Measurements from ENCODE around the gene CFAP298. TPM values are rescaled to one million over a fixed set of nuclear protein-coding genes. Genes with fewer than 3 reads are reported as not detected.
A peak's percentile ranks its signal among the peaks of the same experiment; 100 is the strongest.

Gene CFAP298
- total and polyA plus RNA-seq, 4 experiments from 2014 or later = 29.4 to 54.3 (median 43.9) TPM

DNA sequence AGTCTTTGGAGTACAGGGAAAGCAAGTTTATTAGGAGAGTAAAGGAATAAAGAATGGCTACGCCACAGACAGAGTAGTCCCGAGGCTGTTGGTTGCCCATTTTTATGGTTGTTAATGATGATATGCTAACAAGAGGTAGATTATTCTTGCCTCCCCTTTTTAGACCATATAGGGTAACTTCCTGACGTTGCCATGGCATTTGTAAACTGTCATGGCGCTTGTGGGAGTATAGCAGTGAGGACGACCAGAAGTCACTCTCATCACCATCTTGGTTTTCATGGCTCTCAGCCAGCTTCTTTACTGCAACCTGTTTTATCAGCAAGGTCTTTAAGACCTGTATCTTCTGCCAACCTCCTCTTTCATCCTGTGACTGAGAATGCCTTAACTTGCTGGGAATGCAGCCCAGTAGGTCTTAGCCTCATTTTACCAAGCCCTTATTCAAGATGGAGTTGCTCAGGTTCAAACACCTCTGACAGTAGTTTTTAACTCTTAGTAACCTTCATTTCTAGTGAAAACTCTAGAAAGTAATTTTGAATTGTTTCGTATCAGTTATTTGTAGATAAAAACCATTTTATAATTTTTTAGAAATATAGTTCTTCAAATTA, 53.1 kb downstream of the CFAP298 start:
- Mint-ChIP-seq H3K4me3 (no peak overlapping the region), H3K27me3 (no peaks in the 10 kb centered on the region), H3K27ac (peak overlapping the region in 2 of 7 donors; percentile 3 to 6), H3K4me1 (peaks cover 0 to 24% (median 5%) of the 10 kb centered on the region in 4 donors), H3K36me3 (peaks cover 0 to 1% of the 10 kb centered on the region in 2 donors), H3K9me3 (no peaks in the 10 kb centered on the region)
- CTCF ChIA-PET (ENCODE audit: partially characterized antibody) = interaction anchor here (0.7 kb wide), 1 partner anchor 201 kb away, joined by 3 read pairs; no protein-coding TSS in a partner anchor
- POLR2A ChIA-PET (ENCODE audit: partially characterized antibody) = interaction anchor here (3.0 kb wide), 1 partner anchor 10 kb away, joined by 10 read pairs; no protein-coding TSS in a partner anchor
- intact Hi-C loops (cut with micrococcal nuclease) = loop anchor here (5.0 kb wide), 1 partner anchor 47 kb away; no protein-coding TSS in a partner anchor
- no peaks in the 10 kb centered on the region for H3K9me3 ChIP-seq (ENCODE audit: control insufficient read depth in 1 of 2, low read length in 2 of 2)
- no peak overlapping the region for H3K4me3 ChIP-seq (ENCODE audit: low read length in 2 of 2)
- no peak for DNase-seq
- no peak overlapping the region for H3K27ac ChIP-seq (ENCODE audit: low read depth, low read length)
- H3K27me3 ChIP-seq (ENCODE audit: insufficient read depth, low read length) = no peaks in the 10 kb centered on the region
- no peaks in the 10 kb centered on the region for H3K36me3 ChIP-seq (ENCODE audit: insufficient read depth, low read length)
- no peaks in the 10 kb centered on the region for H3K4me1 ChIP-seq (ENCODE audit: insufficient read depth, low read length)

- ChIA-PET POLR2A (ENCODE audit: partially characterized antibody) (interaction anchor here (3.0 kb wide), 1 partner anchor 11 kb away, joined by 10 read pairs; no protein-coding TSS in a partner anchor), CTCF (ENCODE audit: partially characterized antibody) (no interaction called here)
- H3K9me3 ChIP-seq (ENCODE audit: control insufficient read depth in 1 of 2, low read length in 2 of 2) = no peaks in the 10 kb centered on the region
- H3K4me3 Mint-ChIP-seq = no peak overlapping the region
- peak overlapping the region in 1 of 7 donors; percentile 36 for H3K27ac Mint-ChIP-seq
- peaks cover 0 to 24% (median 5%) of the 10 kb centered on the region in 4 donors for H3K4me1 Mint-ChIP-seq
- no peaks in the 10 kb centered on the region for H3K9me3 Mint-ChIP-seq
- H3K36me3 ChIP-seq (ENCODE audit: insufficient read depth, low read length) = no peaks in the 10 kb centered on the region
- intact Hi-C loops (cut with micrococcal nuclease) = loop anchor here (5.0 kb wide), 1 partner anchor 46 kb away; no protein-coding TSS in a partner anchor
- DNase-seq = no peak
- H3K27me3 Mint-ChIP-seq = no peaks in the 10 kb centered on the region
- H3K36me3 Mint-ChIP-seq = peaks cover 0 to 1% of the 10 kb centered on the region in 2 donors
- H3K27ac ChIP-seq (ENCODE audit: low read depth, low read length) = no peak overlapping the region
- no peaks in the 10 kb centered on the region for H3K4me1 ChIP-seq (ENCODE audit: insufficient read depth, low read length)
- no peaks in the 10 kb centered on the region for H3K27me3 ChIP-seq (ENCODE audit: insufficient read depth, low read length)
- no peak overlapping the region for H3K4me3 ChIP-seq (ENCODE audit: low read length in 2 of 2)
These were observed 54.1 kb downstream of the CFAP298 start for GRCh38 chr21:32558106-32558505.

GRCh38 chr21:32554832-32555638, 57.1 kb downstream of the CFAP298 start:
- H3K36me3 ChIP-seq (ENCODE audit: insufficient read depth, low read length) = no peaks in the 10 kb centered on the region
- H3K4me1 ChIP-seq (ENCODE audit: insufficient read depth, low read length) = no peaks in the 10 kb centered on the region
- no peaks in the 10 kb centered on the region for H3K27me3 Mint-ChIP-seq
- H3K9me3 Mint-ChIP-seq = peaks cover 0 to 2% (median 0%) of the 10 kb centered on the region in 8 donors
- no peak overlapping the region for H3K4me3 Mint-ChIP-seq
- ChIA-PET CTCF (ENCODE audit: partially characterized antibody) (no interaction called here), POLR2A (ENCODE audit: partially characterized antibody) (no interaction called here)
- peak overlapping the region in 4 of 7 donors; percentile 2 to 30 (median 17) for H3K27ac Mint-ChIP-seq
- H3K9me3 ChIP-seq (ENCODE audit: control insufficient read depth in 1 of 2, low read length in 2 of 2) = no peaks in the 10 kb centered on the region
- no peaks in the 10 kb centered on the region for H3K27me3 ChIP-seq (ENCODE audit: insufficient read depth, low read length)
- H3K27ac ChIP-seq (ENCODE audit: low read depth, low read length) = no peak overlapping the region
- intact Hi-C loops (cut with micrococcal nuclease) = loop anchor here (5.0 kb wide), 1 partner anchor 43 kb away; no protein-coding TSS in a partner anchor
- DNase-seq = no peak
- no peaks in the 10 kb centered on the region for H3K36me3 Mint-ChIP-seq
- H3K4me3 ChIP-seq (ENCODE audit: low read length in 2 of 2) = no peak overlapping the region
- H3K4me1 Mint-ChIP-seq = peaks cover 0 to 15% (median 4%) of the 10 kb centered on the region in 4 donors

DNA sequence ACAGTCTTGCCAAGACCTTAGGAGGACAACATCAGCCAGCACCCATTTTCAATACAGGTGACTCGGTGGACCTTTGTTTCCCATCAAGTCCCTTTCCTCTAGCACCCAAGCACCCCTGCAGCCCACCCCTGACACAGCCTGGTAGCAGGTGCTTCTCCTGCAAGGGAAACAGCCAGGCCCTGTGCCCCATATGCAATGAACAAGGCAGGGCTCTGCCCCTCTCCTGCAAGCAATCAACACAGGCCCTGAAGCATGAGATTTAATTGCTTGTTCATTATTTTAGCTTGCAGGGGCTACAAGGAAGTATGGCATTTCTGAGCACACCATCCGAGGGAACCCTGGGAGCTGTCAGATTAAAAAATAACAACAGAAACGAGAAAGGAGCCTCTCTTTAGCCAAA, 62.3 kb downstream of the CFAP298 start:
- Mint-ChIP-seq H3K4me1 (peaks cover 0 to 6% (median 2%) of the 10 kb centered on the region in 4 donors), H3K27me3 (no peaks in the 10 kb centered on the region), H3K36me3 (no peaks in the 10 kb centered on the region), H3K9me3 (peaks cover 0 to 2% (median 0%) of the 10 kb centered on the region in 8 donors), H3K4me3 (no peak overlapping the region), H3K27ac (no peak overlapping the region)
- Histone ChIP-seq H3K27me3 (ENCODE audit: insufficient read depth, low read length) (no peaks in the 10 kb centered on the region), H3K4me1 (ENCODE audit: insufficient read depth, low read length) (no peaks in the 10 kb centered on the region), H3K36me3 (ENCODE audit: insufficient read depth, low read length) (no peaks in the 10 kb centered on the region), H3K9me3 (ENCODE audit: control insufficient read depth in 1 of 2, low read length in 2 of 2) (no peaks in the 10 kb centered on the region), H3K4me3 (ENCODE audit: low read length in 2 of 2) (no peak overlapping the region), H3K27ac (ENCODE audit: low read depth, low read length) (no peak overlapping the region)
- CTCF ChIA-PET (ENCODE audit: partially characterized antibody) = no interaction called here
- POLR2A ChIA-PET (ENCODE audit: partially characterized antibody) = no interaction called here
- intact Hi-C loops (cut with micrococcal nuclease) = no loop called here
- DNase-seq = no peak

DNA sequence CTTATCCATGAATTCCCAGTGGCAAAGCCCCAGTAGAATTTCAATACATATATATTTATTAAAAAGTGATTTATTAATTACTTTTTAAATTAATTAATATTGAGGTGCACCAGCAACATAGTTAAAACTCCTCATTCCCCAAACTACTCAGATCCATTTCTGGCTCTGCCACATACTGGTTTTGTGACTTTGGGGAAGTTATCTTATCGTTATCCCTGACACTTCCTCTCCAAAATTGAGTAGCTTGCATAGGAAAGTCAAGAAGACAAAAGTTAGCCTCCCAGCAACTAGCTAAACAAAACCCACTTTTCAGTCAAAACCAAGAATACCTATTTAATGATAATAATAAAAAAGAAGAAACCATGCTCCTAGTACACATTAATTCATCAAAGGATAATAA, 62.7 kb downstream of the CFAP298 start:
- Mint-ChIP-seq H3K4me1 (peaks cover 0 to 3% (median under 1%) of the 10 kb centered on the region in 4 donors), H3K27me3 (no peaks in the 10 kb centered on the region), H3K4me3 (no peak overlapping the region), H3K36me3 (no peaks in the 10 kb centered on the region), H3K27ac (no peak overlapping the region), H3K9me3 (peaks cover 0 to 2% (median 0%) of the 10 kb centered on the region in 8 donors)
- no peak for DNase-seq
- Histone ChIP-seq H3K27me3 (ENCODE audit: insufficient read depth, low read length) (no peaks in the 10 kb centered on the region), H3K9me3 (ENCODE audit: control insufficient read depth in 1 of 2, low read length in 2 of 2) (no peaks in the 10 kb centered on the region), H3K4me1 (ENCODE audit: insufficient read depth, low read length) (no peaks in the 10 kb centered on the region), H3K27ac (ENCODE audit: low read depth, low read length) (no peak overlapping the region), H3K4me3 (ENCODE audit: low read length in 2 of 2) (no peak overlapping the region), H3K36me3 (ENCODE audit: insufficient read depth, low read length) (no peaks in the 10 kb centered on the region)
- intact Hi-C loops (cut with micrococcal nuclease) = no loop called here
- POLR2A ChIA-PET (ENCODE audit: partially characterized antibody) = no interaction called here
- CTCF ChIA-PET (ENCODE audit: partially characterized antibody) = no interaction called here

Other genes with a start within 250 kb of the CFAP298 start
- 10 to 100 TPM; 13.9 to 15.2 TPM for gene URB1, start 219.4 kb downstream of the CFAP298 start, total RNA-seq
- 1 to 10 TPM in 1 of 2 donors, under 1 TPM in 1; 0.55 to 3.3 TPM for gene URB1, start 219.4 kb downstream of the CFAP298 start, polyA plus RNA-seq
- 10 to 100 TPM; 17.1 to 17.2 TPM for gene EVA1C, start 199.7 kb downstream of the CFAP298 start, total RNA-seq
- gene EVA1C, start 199.7 kb downstream of the CFAP298 start, polyA plus RNA-seq = 10 to 100 TPM; 17.2 to 23.9 TPM
- 1 to 10 TPM in 1 of 2 experiments, under 1 TPM in 1; 0.55 to 1.0 TPM for gene TCP10L, start 26.9 kb downstream of the CFAP298 start, total RNA-seq
- under 1 TPM in 1 of 2 donors, not detected in 1; 0.10 TPM for gene TCP10L, start 26.9 kb downstream of the CFAP298 start, polyA plus RNA-seq
- gene SYNJ1, start 115.6 kb upstream of the CFAP298 start, total RNA-seq = 10 to 100 TPM; 27.6 to 29.4 TPM
- 1 to 10 TPM; 5.6 to 6.2 TPM for gene SYNJ1, start 115.6 kb upstream of the CFAP298 start, polyA plus RNA-seq
- gene PAXBP1, start 159.4 kb upstream of the CFAP298 start, total RNA-seq = 10 to 100 TPM; 72.8 to 75.1 TPM
- gene PAXBP1, start 159.4 kb upstream of the CFAP298 start, polyA plus RNA-seq = 10 to 100 TPM in 1 of 2 donors, 1 to 10 TPM in 1; 5.5 to 14.8 TPM